ENCODE results near the gene OPRL1.

OPRL1 gene

GRCh38 chr20:64080013-64080812 is at the start of gene OPRL1:
Gene OPRL1, plus strand, starts transcription at chr20:64080082. Its CDS starts 12,639 bp downstream, at chr20:64092721.
- DNase-seq (ENCODE audit: low read depth), result no peak

DNA sequence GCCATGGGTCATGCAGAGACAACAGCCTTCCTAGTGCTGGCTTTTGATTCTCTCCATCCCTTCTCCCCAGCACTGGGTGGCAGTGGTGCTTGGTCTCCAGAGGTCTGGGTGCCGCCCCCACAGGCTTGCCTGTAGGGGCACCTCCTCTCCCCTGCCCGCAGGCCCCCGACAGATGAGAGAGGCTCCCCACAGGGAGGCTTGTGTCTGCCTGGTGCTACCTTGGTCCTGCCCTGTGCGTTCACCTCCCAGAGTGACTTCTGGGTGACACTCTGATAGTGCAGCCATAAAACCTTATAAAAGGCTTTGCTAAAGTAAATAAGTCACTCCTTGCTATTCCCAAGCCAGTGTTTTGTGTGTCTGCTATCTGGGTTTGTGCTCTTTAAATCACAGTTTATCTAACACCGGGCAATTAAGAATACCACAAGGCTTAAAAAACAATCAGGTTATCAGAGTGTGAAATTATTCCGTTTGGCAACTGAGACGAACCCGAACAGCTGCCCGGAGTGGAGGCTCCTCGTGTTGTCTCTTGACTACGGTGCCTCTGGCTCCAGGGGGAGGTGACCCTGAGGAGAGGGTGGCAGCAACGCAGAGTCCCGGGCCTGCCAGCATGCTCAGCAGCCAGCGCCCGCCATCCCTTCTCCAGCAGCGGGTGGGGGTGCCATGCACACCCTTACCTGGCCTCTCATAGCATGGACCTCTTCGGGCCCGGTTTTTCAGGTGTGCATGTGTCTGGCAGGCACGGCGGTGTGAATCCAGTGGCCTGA is 49.3 kb upstream of the OPRL1 start:
- no peak for DNase-seq (ENCODE audit: low read depth)

DNA sequence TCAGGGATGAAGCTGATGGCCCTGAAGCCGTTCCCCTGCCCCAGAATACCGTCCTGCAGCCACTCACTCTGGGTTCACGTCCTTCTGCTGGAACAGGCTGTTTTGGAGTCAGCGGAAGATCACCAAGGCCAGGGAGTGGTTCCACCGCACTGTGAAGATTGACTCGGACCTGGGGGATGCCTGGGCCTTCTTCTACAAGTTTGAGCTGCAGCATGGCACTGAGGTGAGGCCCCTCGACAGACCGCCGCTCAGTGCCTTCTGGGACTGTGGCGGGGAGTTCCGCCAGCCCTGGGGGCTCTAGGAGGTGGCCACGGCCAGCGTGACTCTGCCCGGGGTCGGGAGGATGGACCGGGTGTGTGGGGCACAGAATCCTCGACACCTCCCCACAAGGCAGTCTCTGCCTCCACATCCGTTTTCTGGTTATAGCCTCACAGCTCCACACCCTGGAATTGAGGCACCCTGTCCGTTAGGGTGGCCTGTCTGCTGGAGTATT is 48.0 kb upstream of the OPRL1 start:
- no peak for DNase-seq (ENCODE audit: low read depth)

DNA sequence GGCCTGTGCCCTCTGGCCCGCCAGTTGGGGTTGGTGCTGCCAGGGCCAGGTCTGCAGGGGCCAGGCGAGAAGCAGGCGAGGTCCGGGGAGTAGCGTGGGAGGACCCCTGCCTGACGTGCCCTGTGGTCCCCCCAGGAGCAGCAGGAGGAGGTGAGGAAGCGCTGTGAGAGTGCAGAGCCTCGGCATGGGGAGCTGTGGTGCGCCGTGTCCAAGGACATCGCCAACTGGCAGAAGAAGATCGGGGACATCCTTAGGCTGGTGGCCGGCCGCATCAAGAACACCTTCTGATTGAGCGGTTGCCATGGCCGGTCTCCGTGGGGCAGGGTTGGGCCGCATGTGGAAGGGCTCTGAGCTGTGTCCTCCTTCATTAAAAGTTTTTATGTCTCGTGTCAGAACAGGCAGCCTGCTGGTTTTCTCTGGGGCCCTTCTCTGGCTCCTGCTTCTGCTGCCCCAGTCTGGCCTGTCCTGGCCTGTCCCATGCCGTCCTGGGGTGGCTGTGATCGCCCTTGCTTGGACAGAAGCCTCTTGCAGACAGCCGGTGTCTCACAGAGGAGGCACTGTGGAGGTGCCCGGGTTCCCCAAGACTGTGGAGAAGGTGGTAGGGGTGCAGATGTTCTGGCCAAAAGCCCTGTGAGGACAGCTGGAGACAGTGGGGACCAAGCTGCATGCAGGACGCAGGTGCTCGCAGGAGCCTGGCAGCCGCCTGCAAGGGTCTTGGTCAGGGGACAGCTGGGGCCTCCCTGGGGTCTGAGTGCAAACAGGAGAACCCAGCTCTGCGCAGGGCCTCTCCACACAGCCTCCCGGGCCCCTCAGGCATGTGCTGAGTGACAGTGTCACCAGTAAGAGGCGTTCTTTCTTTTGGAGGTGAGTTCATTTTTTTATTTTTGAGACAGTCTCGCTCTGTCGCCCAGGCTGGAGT is 46.9 kb upstream of the OPRL1 start:
- no peak for DNase-seq (ENCODE audit: low read depth)

DNA sequence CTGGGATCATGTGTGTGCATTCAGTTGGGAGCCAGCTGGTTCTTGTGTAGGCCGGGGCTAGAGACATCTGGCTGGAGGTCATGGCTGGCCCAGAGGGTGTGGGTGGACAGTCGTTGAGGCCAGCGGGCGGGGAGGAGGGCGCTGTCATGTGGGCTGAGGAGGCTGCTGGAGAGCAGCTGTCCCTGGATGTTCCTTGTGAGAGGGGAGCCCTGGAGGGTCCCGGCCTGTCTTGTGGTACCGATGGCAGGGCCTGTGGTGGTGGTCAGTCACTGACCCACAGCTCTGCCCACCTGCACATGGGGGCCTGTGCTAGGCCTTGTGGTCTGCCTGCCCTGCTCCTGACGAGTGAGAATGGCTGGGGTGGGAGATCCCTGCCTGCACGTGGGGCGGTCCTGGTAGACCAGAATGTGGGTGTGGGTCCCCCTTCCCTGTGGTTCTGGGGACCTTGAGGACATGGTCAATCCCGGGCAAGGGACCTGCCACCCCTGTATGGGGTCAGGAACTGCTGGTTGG is 45.8 kb upstream of the OPRL1 start:
- DNase-seq (ENCODE audit: low read depth), result no peak

DNA sequence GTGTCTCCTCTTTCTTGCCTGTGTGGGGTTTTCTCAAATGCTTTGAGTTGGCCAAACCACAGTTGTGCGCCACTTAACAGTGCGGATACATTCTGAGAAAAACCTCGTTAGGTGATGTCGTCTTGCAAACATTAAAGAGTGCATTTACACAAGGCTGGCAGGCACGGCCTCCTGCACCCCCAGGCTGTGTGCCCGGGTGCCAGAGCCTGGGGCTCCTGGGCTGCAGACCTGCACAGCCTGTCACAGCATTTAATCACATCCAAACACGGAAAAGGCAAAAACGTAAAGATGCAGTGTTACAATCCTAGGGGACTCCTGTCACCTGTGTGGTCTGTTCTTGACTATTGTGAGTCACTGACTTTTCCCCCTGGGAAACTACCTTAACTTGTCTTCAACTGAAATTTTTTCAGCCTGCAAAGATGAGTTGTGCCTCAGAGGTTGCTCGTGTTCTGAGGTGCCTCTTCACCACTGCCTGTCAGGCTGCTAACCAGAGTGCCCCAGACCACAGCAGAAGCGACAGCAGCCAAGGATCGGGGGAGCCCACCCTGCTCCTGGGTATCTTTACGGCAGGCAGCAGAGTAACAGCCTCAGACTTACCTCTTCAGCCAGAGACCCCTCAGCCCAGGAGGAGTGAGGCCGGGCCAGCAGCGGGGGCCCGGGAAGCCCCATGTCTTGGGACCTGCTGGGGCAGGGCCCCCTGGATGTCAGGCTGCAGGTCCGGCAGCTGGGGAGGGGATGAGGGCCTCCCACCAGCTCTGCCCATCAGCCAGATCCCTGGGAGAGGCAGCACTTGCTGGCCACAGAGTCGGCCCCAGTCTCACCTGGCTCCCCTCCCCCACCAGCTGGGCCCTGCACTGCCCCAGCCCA is 44.6 kb upstream of the OPRL1 start:
- DNase-seq (ENCODE audit: low read depth), result no peak

- no peak for DNase-seq (ENCODE audit: low read depth)
Observed at GRCh38 chr20:64035933-64036345, 43.9 kb upstream of the OPRL1 start, which contains the start of gene C20orf204. Gene C20orf204, plus strand, starts transcription at chr20:64036182. Its CDS starts 142 bp downstream, at chr20:64036324.

GRCh38 chr20:64036346-64037198 is 43.3 kb upstream of the OPRL1 start:
- no peak for DNase-seq (ENCODE audit: low read depth)

DNA sequence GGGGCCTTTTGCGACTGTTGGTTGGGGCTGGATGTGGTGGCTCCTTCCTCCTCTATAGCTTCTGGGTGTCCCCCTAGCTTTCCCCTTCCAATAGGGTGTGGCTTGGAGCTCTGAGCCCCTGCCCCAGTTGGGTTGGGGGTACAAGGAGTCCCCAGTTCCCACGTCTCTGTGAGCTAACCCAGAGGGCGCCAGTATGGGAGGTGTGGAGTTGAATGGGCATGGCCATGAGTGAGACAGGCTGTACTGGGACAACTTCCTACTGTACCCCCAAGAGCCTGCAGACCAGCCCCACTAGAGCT is 42.7 kb upstream of the OPRL1 start:
- no peak for DNase-seq (ENCODE audit: low read depth)

DNA sequence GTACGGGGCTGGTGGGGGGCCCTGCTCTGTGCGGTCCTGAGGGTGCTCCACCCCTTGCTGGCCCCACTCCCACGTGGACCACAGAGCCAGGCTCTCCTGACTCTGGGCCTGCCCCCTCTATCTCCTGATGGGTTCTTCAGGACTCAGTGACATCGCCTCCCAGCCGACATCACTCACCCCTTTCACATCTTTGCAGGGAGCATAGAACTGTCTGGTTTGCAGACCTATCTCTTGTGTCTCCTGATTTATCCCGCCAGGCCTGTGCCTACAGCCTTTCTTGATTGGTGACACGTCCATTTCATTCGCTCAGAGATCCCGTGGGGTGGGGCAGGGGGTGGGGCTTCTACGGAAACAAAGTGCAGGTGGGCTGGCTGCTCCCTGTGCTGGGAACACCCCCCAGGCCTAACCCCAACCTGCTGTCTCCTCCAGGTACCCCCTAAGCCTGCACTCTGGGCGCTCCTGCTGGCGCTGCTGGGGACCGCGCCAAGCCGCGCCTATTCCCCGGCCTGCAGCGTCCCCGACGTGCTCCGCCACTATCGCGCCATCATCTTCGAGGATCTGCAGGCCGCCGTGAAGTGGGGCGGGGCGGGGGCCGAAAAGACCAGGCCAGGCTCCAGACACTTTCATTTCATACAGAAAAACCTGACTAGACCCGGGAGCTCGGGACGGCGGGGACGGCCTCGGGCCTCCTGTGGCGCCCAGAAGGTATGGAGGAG is 42.2 kb upstream of the OPRL1 start:
- no peak for DNase-seq (ENCODE audit: low read depth)

GRCh38 chr20:64038224-64038564 is 41.7 kb upstream of the OPRL1 start:
- no peak for DNase-seq (ENCODE audit: low read depth)

DNA sequence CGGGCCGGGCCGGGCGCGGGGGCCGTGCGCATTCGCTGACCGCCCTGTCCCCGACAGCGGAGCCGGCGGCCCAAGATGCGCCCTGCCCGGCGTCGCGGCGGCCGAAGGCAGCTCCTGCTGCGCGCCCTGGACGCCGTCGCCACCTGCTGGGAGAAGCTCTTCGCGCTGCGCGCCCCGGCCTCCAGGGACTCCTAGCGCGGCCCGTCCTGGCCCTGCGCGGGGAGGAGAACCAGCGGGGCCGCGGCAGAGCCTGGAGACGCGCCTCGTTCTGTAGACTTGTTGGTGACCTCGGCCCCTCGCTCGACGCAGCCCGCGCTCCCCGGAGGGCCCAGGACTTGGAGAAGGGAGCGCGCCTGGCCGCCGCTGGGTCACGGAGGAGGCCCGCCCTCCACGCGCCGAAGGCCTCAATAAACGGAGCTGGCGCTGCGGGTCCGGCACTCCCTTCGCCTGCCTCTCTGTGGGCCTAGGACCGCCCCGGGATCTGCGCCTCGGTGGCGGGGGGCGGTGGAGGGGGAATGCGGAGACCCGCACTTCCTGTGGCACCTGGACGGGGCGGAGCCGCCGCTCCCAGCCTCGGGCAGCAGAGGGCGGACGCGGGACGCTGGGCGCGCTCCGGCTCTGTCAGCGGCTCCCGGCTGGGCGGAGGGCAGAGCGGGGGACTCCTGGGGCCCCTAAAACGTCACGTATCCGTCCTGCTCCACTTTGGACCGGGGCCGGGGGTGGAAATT is 41.2 kb upstream of the OPRL1 start:
- DNase-seq (ENCODE audit: low read depth), result no peak

DNA sequence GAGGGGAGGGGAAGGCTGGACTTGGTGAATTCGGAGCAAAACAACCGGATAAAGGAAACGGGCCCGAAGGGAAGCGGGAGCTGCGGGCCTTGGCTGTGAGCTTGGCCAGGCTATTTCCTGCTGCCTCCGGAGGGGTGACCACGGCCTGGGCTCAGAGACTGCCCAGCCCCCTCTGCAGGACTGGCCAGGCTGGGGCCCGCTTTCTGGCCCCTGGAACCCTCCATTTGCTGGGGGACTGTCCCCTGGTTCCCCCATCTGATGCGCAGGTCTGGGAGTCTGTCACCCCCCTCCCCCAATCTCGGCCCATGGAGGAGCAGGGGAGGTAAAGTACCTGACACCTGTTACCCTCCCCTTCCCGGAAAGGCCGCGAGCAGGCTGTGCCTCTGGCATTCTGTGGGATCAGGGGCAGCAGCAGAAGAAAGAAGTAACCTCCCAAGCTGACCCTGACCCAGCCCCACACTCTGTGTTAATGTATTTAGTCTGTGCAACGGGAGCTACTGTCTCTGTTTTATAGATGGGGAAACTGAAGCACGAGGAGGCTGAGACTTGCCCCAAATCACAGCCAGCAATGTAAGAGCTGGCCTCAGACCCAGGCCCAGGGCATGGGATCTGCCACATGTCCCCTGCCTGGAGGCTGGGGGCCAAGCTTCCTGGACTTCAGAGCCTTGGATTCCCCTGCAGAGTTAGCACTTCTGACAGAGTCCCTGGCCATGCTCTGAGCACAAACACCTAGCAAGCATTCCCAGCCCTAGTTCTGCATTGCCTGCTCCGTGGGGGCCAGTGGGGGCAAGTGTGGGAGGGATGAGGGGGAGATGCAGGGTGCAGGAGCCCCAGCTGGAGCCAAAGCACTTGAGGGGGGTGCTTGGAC is 40.4 kb upstream of the OPRL1 start:
- no peak for DNase-seq (ENCODE audit: low read depth)

DNA sequence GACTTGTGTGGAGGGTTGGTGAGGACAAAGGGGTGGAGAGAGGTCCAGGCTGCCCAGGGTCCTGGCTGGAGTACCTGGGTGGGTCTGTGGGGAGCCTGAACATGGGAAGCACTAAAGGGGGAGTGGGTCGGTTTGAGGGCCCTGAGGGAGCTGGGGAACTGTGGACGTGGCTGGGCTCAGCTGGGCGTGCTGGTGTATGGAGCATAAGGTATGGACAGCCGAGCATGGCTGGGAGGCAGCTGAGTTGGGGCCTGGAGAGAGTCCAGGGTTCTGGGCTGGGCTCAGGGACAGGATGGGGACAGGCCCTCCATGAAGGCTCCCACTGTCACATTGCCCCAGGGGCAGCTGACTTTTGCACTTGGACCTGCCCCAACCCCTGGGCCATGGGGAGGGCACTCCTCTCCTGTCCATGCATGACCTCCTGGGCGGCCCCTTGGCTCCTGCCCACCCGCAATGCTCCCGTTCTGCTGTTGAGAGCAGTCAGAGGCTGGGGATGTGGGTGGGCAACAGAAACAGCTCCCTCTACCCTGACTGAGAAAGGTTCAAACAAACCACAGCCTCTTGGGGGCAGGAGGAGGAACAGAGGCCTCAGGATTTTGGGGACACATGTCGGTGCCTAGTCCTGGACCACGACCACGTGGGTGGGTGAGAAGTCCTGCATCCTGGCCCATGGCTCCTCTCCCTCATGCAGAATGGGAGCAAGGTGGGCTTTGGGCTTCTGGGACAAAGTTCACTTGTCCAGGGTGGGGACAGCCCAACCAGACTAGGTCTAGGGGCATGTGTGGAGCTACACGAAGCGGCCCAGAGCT is 39.4 kb upstream of the OPRL1 start:
- no peak for DNase-seq (ENCODE audit: low read depth)

DNA sequence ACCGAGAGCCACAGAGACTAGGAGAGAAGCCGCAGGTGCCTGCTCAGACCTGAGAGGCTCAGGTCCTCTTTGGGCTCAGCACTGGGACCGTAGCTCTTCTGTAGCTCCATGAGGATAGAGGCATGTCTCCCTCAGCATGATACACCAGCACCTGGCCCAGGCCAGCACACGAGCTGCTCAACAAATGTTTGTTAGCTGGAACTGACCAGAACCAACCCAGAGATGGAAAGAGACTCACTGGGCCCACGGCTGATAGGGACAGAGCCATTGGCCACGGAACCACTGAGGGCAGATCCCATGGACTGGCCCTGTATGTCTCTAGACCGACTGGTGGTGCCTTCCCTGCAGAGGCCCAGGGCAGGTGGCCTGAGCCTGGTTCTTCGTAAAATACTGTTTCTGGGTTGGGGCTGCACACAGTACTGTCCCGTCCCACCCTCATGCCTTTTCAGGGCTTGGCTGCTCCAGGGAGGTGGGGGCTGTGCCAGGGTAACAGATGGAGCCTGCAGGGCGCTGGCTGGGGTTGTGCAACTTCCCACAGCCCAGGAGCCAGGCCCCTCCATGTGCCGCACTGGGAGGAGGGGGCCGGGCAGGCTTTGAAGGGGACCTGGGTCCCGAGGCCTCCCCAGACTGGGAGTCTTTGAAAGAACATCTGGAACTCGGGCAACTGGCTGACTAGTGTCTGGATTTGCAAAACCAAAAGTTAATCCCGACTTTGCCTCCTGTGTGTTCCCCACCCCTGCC is 38.7 kb upstream of the OPRL1 start:
- no peak for DNase-seq (ENCODE audit: low read depth)

GRCh38 chr20:64041781-64042053 is 38.2 kb upstream of the OPRL1 start:
- DNase-seq (ENCODE audit: low read depth), result no peak

All from HS-27A (cell line).